ENCODE data around the gene INPP5J. TPM values are rescaled to one million over a fixed set of nuclear protein-coding genes. Genes with fewer than 3 reads are reported as not detected.
A peak's percentile ranks its signal among the peaks of the same experiment; 100 is the strongest.
"Not testable (repeated sequence)": the region's sequence is repeated elsewhere in the genome, so short reads cannot be mapped to it uniquely, and the experiment has no call there.

The INPP5J gene
- total RNA-seq, 2 experiments from 2014 or later: not detected

- Mint-ChIP-seq H3K4me1 (peaks cover 9% of the 10 kb centered on the region), H3K36me3 (ENCODE audit: low read depth) (peaks cover 3% of the 10 kb centered on the region), H3K9me3 (no peaks in the 10 kb centered on the region), H3K4me3 (no peak overlapping the region), H3K27ac (no peak overlapping the region), H3K27me3 (peaks cover 2% of the 10 kb centered on the region)
- no peak for DNase-seq
- CTCF ChIA-PET: no interaction called here
- POLR2A ChIA-PET: interaction anchor here (1.6 to 2.5 kb wide), 2 partner anchors 135 to 243 kb away, joined by 3 to 5 read pairs; no protein-coding TSS in a partner anchor
Observed at GRCh38 chr22:31155422-31155821, 32.7 kb downstream of the INPP5J start.

GRCh38 chr22:31160328-31160978, 37.7 kb downstream of the INPP5J start:
- Mint-ChIP-seq H3K4me1 (peaks cover 34% of the 10 kb centered on the region), H3K9me3 (no peaks in the 10 kb centered on the region), H3K4me3 (peak overlapping the region; percentile 100), H3K27me3 (peaks cover 2% of the 10 kb centered on the region), H3K36me3 (ENCODE audit: low read depth) (peaks cover 7% of the 10 kb centered on the region), H3K27ac (peak overlapping the region; percentile 96)
- ChIA-PET POLR2A (interaction anchor here (1.0 to 4.4 kb wide), 8 partner anchors 10 to 239 kb away, joined by 3 to 33 read pairs (median 6); partner anchors contain the start of genes DRG1, LIMK2, MORC2 and TUG1), CTCF (interaction anchor here (1.0 to 4.9 kb wide), 6 partner anchors 10 to 112 kb away, joined by 3 to 27 read pairs (median 6); partner anchors contain the start of gene LIMK2)
- DNase-seq: peak; percentile 26

- Mint-ChIP-seq H3K4me3 (peak overlapping the region; percentile 100), H3K36me3 (ENCODE audit: low read depth) (peaks cover 12% of the 10 kb centered on the region), H3K9me3 (no peaks in the 10 kb centered on the region), H3K27ac (no peak overlapping the region), H3K27me3 (peaks cover 2% of the 10 kb centered on the region), H3K4me1 (peaks cover 36% of the 10 kb centered on the region)
- DNase-seq: no peak
- ChIA-PET CTCF (interaction anchor here (2.1 to 4.9 kb wide), 3 partner anchors 11 to 111 kb away, joined by 9 to 27 read pairs (median 10); partner anchors contain the start of gene LIMK2), POLR2A (interaction anchor here (1.9 to 4.4 kb wide), 2 partner anchors 13 to 50 kb away, joined by 6 to 33 read pairs; partner anchors contain the start of gene LIMK2)
Observed at GRCh38 chr22:31161386-31161785, 38.6 kb downstream of the INPP5J start.

- ChIA-PET CTCF (interaction anchor here (0.6 to 4.9 kb wide), 5 partner anchors 50 to 151 kb away, joined by 3 to 27 read pairs (median 3); partner anchors contain the start of gene LIMK2), POLR2A (interaction anchor here (4.4 kb wide), 1 partner anchor 49 kb away, joined by 33 read pairs; the partner anchor contains the start of gene LIMK2)
- H3K27me3 Mint-ChIP-seq: peaks cover 2% of the 10 kb centered on the region
- H3K27ac Mint-ChIP-seq: peak overlapping the region; percentile 38
- peaks cover 36% of the 10 kb centered on the region for H3K4me1 Mint-ChIP-seq
- H3K36me3 Mint-ChIP-seq (ENCODE audit: low read depth): peaks cover 17% of the 10 kb centered on the region
- DNase-seq: no peak
- H3K4me3 Mint-ChIP-seq: no peak overlapping the region
- H3K9me3 Mint-ChIP-seq: no peaks in the 10 kb centered on the region
Observed at GRCh38 chr22:31162015-31162765, 39.4 kb downstream of the INPP5J start.

- CTCF ChIA-PET: no interaction called here
- H3K4me1 Mint-ChIP-seq: peaks cover 33% of the 10 kb centered on the region
- POLR2A ChIA-PET: interaction anchor here (0.9 kb wide), 1 partner anchor 11 kb away, joined by 4 read pairs; the partner anchor contains the start of gene RNF185
- no peaks in the 10 kb centered on the region for H3K27me3 Mint-ChIP-seq
- peaks cover 23% of the 10 kb centered on the region for H3K36me3 Mint-ChIP-seq (ENCODE audit: low read depth)
- DNase-seq: no peak
- no peaks in the 10 kb centered on the region for H3K9me3 Mint-ChIP-seq
- H3K4me3 Mint-ChIP-seq: no peak overlapping the region
- no peak overlapping the region for H3K27ac Mint-ChIP-seq
Observed at GRCh38 chr22:31170971-31171370, 48.2 kb downstream of the INPP5J start.

GRCh38 chr22:31171734-31172133, 49.0 kb downstream of the INPP5J start:
- CTCF ChIA-PET, H3K27me3 Mint-ChIP-seq, H3K27ac Mint-ChIP-seq, H3K9me3 Mint-ChIP-seq, H3K4me3 Mint-ChIP-seq, POLR2A ChIA-PET, DNase-seq: not testable (repeated sequence)
- Mint-ChIP-seq H3K4me1 (peaks cover 31% of the 10 kb centered on the region), H3K36me3 (ENCODE audit: low read depth) (peaks cover 18% of the 10 kb centered on the region)

- DNase-seq: no peak
- Mint-ChIP-seq H3K36me3 (ENCODE audit: low read depth) (peaks cover 9% of the 10 kb centered on the region), H3K27me3 (no peaks in the 10 kb centered on the region), H3K27ac (peak overlapping the region; percentile 28), H3K4me3 (no peak overlapping the region), H3K9me3 (no peaks in the 10 kb centered on the region), H3K4me1 (peaks cover 23% of the 10 kb centered on the region)
- CTCF ChIA-PET: no interaction called here
- POLR2A ChIA-PET: interaction anchor here (0.6 to 1.5 kb wide), 3 partner anchors 13 to 66 kb away, joined by 3 to 6 read pairs (median 3); partner anchors contain the start of gene RNF185
Observed at GRCh38 chr22:31173386-31174145, 50.8 kb downstream of the INPP5J start.

GRCh38 chr22:31176923-31177322, 54.2 kb downstream of the INPP5J start:
- Mint-ChIP-seq H3K27me3 (no peaks in the 10 kb centered on the region), H3K27ac (no peak overlapping the region), H3K9me3 (no peaks in the 10 kb centered on the region), H3K4me3 (no peak overlapping the region), H3K4me1 (peaks cover 18% of the 10 kb centered on the region), H3K36me3 (ENCODE audit: low read depth) (peaks cover 9% of the 10 kb centered on the region)
- DNase-seq: no peak
- ChIA-PET CTCF (no interaction called here), POLR2A (no interaction called here)

- CTCF ChIA-PET: no interaction called here
- no peak for DNase-seq
Observed at GRCh38 chr22:31177420-31178162, 54.8 kb downstream of the INPP5J start.

GRCh38 chr22:31178859-31179258, 56.1 kb downstream of the INPP5J start:
- no peak for DNase-seq
- H3K27me3 Mint-ChIP-seq: no peaks in the 10 kb centered on the region
- CTCF ChIA-PET: no interaction called here
- POLR2A ChIA-PET: interaction anchor here (1.3 kb wide), 1 partner anchor 76 kb away, joined by 3 read pairs; no protein-coding TSS in a partner anchor
- H3K27ac Mint-ChIP-seq: no peak overlapping the region
- H3K36me3 Mint-ChIP-seq (ENCODE audit: low read depth): peaks cover 9% of the 10 kb centered on the region
- no peaks in the 10 kb centered on the region for H3K9me3 Mint-ChIP-seq
- H3K4me3 Mint-ChIP-seq: no peak overlapping the region
- peaks cover 2% of the 10 kb centered on the region for H3K4me1 Mint-ChIP-seq

More at GRCh38 chr22:31177420-31178162, 54.8 kb downstream of the INPP5J start:
- Mint-ChIP-seq H3K4me3 (no peak overlapping the region), H3K27ac (no peak overlapping the region), H3K36me3 (ENCODE audit: low read depth) (peaks cover 9% of the 10 kb centered on the region), H3K9me3 (no peaks in the 10 kb centered on the region), H3K27me3 (no peaks in the 10 kb centered on the region), H3K4me1 (peaks cover 14% of the 10 kb centered on the region)
- POLR2A ChIA-PET: interaction anchor here (1.3 kb wide), 1 partner anchor 74 kb away, joined by 3 read pairs; no protein-coding TSS in a partner anchor

GRCh38 chr22:31179345-31179744, 56.6 kb downstream of the INPP5J start:
- no peak overlapping the region for H3K4me3 Mint-ChIP-seq
- ChIA-PET POLR2A (interaction anchor here (1.3 kb wide), 1 partner anchor 76 kb away, joined by 3 read pairs; no protein-coding TSS in a partner anchor), CTCF (no interaction called here)
- no peak for DNase-seq
- no peaks in the 10 kb centered on the region for H3K9me3 Mint-ChIP-seq
- peaks cover 9% of the 10 kb centered on the region for H3K36me3 Mint-ChIP-seq (ENCODE audit: low read depth)
- H3K27me3 Mint-ChIP-seq: no peaks in the 10 kb centered on the region
- H3K4me1 Mint-ChIP-seq: no peaks in the 10 kb centered on the region
- H3K27ac Mint-ChIP-seq: no peak overlapping the region

GRCh38 chr22:31184015-31184414, 61.2 kb downstream of the INPP5J start:
- DNase-seq: no peak
- Mint-ChIP-seq H3K4me3 (no peak overlapping the region), H3K36me3 (ENCODE audit: low read depth) (peaks cover 22% of the 10 kb centered on the region), H3K9me3 (no peaks in the 10 kb centered on the region), H3K27ac (no peak overlapping the region), H3K4me1 (no peaks in the 10 kb centered on the region), H3K27me3 (no peaks in the 10 kb centered on the region)
- ChIA-PET CTCF (no interaction called here), POLR2A (no interaction called here)
